H9 (cell line): ENCODE measurements around the gene SPINT2. TPM values are rescaled to one million over a fixed set of nuclear protein-coding genes. Genes with fewer than 3 reads are reported as not detected.
A peak's percentile ranks its signal among the peaks of the same experiment; 100 is the strongest.
"Not testable (repeated sequence)": the region's sequence is repeated elsewhere in the genome, so short reads cannot be mapped to it uniquely, and the experiment has no call there.

Experiments
- DNase-seq: peaks from one replicate; pipeline ENCODE4 v3.0.0-alpha.2; 2017
- H2AFZ ChIP-seq: one replicate; pipeline ENCODE4 v1.6.1; 2013; ENCODE audit warnings: mild to moderate bottlenecking, low read length, control low read depth, moderate library complexity
- H2AK5ac ChIP-seq: 2 replicates; pipeline ENCODE4 v1.6.1; 2013; ENCODE audit warnings: low read length, control low read depth, mixed read lengths; ENCODE audit not compliant: insufficient read length
- H2BK120ac ChIP-seq: one replicate; pipeline ENCODE4 v1.6.1; 2013; ENCODE audit warnings: low read depth, mild to moderate bottlenecking, low read length, control low read depth, inconsistent platforms; ENCODE audit not compliant: poor library complexity, severe bottlenecking
- H2BK12ac ChIP-seq: 2 replicates; pipeline ENCODE4 v1.6.1; 2013; ENCODE audit warnings: low read length, control low read depth, mixed read lengths, low read depth; ENCODE audit not compliant: insufficient read length
- H2BK15ac ChIP-seq: 2 replicates; pipeline ENCODE4 v1.6.1; 2013; ENCODE audit warnings: low read depth, low read length, control low read depth
- H2BK20ac ChIP-seq: one replicate; pipeline ENCODE4 v1.6.1; 2013; ENCODE audit warnings: low read depth, mild to moderate bottlenecking, low read length, control low read depth, inconsistent platforms; ENCODE audit not compliant: poor library complexity, severe bottlenecking
- H2BK5ac ChIP-seq: 2 replicates; pipeline ENCODE4 v1.6.1; 2013; ENCODE audit warnings: low read length, control low read depth, mixed read lengths; ENCODE audit not compliant: insufficient read length
- H3K14ac ChIP-seq: 2 replicates; pipeline ENCODE4 v1.6.1; 2013; ENCODE audit warnings: low read length, control low read depth; ENCODE audit not compliant: insufficient read depth
- H3K18ac ChIP-seq: 2 replicates; pipeline ENCODE4 v1.6.1; 2013; ENCODE audit warnings: low read depth, mild to moderate bottlenecking, mixed read lengths, low read length, control low read depth; ENCODE audit not compliant: insufficient read length
- H3K23ac ChIP-seq: 2 replicates; pipeline ENCODE4 v1.6.1; 2013; ENCODE audit warnings: low read length, control low read depth, mixed read lengths, low read depth; ENCODE audit not compliant: insufficient read length
- H3K23me2 ChIP-seq: 2 replicates; pipeline ENCODE4 v1.6.1; 2013; ENCODE audit warnings: low read depth, mild to moderate bottlenecking, mixed read lengths, low read length, control low read depth; ENCODE audit not compliant: insufficient read length, poor library complexity, severe bottlenecking
- H3K27ac ChIP-seq: 2 replicates; pipeline ENCODE4 v1.5.1; 2013; ENCODE audit warnings: low read length, control low read depth, mixed read lengths, low read depth; ENCODE audit not compliant: insufficient read length
- H3K27me3 ChIP-seq: 2 replicates; pipeline ENCODE4 v1.6.1; 2013; ENCODE audit warnings: low read length, control low read depth, inconsistent platforms; ENCODE audit not compliant: insufficient read depth
- H3K4ac ChIP-seq: 2 replicates; pipeline ENCODE4 v1.6.1; 2013; ENCODE audit warnings: low read depth, mild to moderate bottlenecking, control low read depth, inconsistent platforms, low read length, moderate library complexity
- H3K4me1 ChIP-seq: 2 replicates; pipeline ENCODE4 v1.6.1; 2013; ENCODE audit warnings: low read length, control low read depth, inconsistent platforms; ENCODE audit not compliant: insufficient read depth
- H3K4me2 ChIP-seq: 2 replicates; pipeline ENCODE4 v1.6.1; 2013; ENCODE audit warnings: low read length, control low read depth, mixed read lengths; ENCODE audit not compliant: insufficient read length, insufficient read depth
- H3K56ac ChIP-seq: 2 replicates; pipeline ENCODE4 v1.6.1; 2013; ENCODE audit warnings: low read depth, mild to moderate bottlenecking, mixed read lengths, low read length, control low read depth; ENCODE audit not compliant: insufficient read length
- H3K79me1 ChIP-seq: 2 replicates; pipeline ENCODE4 v1.6.1; 2013; ENCODE audit warnings: low read depth, mild to moderate bottlenecking, moderate library complexity, low read length, control low read depth, inconsistent platforms; ENCODE audit not compliant: insufficient read depth, poor library complexity, severe bottlenecking
- H3K79me2 ChIP-seq: 2 replicates; pipeline ENCODE4 v1.6.1; 2013; ENCODE audit warnings: low read length, control low read depth, inconsistent platforms; ENCODE audit not compliant: insufficient read depth
- H3K9ac ChIP-seq: 2 replicates; pipeline ENCODE4 v1.6.1; 2013; ENCODE audit warnings: low read length, control low read depth, mixed read lengths; ENCODE audit not compliant: insufficient read length; ENCODE audit errors: extremely low read depth
- H3K9me3 ChIP-seq: one replicate; pipeline ENCODE4 v1.6.1; 2013; ENCODE audit warnings: low read depth, low read length, inconsistent platforms; ENCODE audit not compliant: control insufficient read depth
- H3T11ph ChIP-seq: one replicate; pipeline ENCODE4 v1.6.1; 2013; ENCODE audit warnings: mild to moderate bottlenecking, low read length, control low read depth, inconsistent platforms
- H4K20me1 ChIP-seq: one replicate; pipeline ENCODE4 v1.6.1; 2013; ENCODE audit not compliant: control insufficient read depth, insufficient read length, insufficient read depth
- H4K5ac ChIP-seq: 2 replicates; pipeline ENCODE4 v1.6.1; 2013; ENCODE audit warnings: low read depth, mild to moderate bottlenecking, mixed read lengths, low read length, control low read depth; ENCODE audit not compliant: insufficient read length
- H4K8ac ChIP-seq: replicated peaks from 2 replicates; pipeline ENCODE4 v1.6.1; 2013; ENCODE audit warnings: low read length, control low read depth, mixed read lengths, low read depth; ENCODE audit not compliant: insufficient read length
- H4K91ac ChIP-seq: 2 replicates; pipeline ENCODE4 v1.6.1; 2013; ENCODE audit warnings: low read depth, mild to moderate bottlenecking, moderate library complexity, mixed read lengths, low read length, control low read depth; ENCODE audit not compliant: insufficient read length
- H3K27ac Mint-ChIP-seq, 3 experiments: 2 replicates in 2 of 3; 3 replicates in 1 of 3; pipeline ENCODE4 v1.8.0; 2020 to 2021; ENCODE audit warnings: mixed read lengths in 3 of 3, mild to moderate bottlenecking in 1 of 3, moderate library complexity in 1 of 3
- H3K27me3 Mint-ChIP-seq: 2 replicates; pipeline ENCODE4 v1.8.0; 2021; ENCODE audit warnings: low read depth, mild to moderate bottlenecking, moderate library complexity, mixed read lengths
- H3K36me3 Mint-ChIP-seq, 3 experiments: 2 replicates in 2 of 3; 3 replicates in 1 of 3; pipeline ENCODE4 v1.8.0; 2020 to 2021; ENCODE audit warnings: low read depth in 3 of 3, mixed read lengths in 3 of 3; ENCODE audit not compliant: insufficient read depth in 1 of 3
- H3K4me1 Mint-ChIP-seq, 2 experiments: 2 replicates each; pipeline ENCODE4 v1.8.0; 2020; ENCODE audit warnings: mixed read lengths in 2 of 2
- H3K4me3 Mint-ChIP-seq, 2 experiments: 2 replicates in 1 of 2; 3 replicates in 1 of 2; pipeline ENCODE4 v1.8.0; 2020 to 2021; ENCODE audit warnings: mild to moderate bottlenecking in 2 of 2, mixed read lengths in 2 of 2, moderate library complexity in 1 of 2
- H3K9me3 Mint-ChIP-seq, 2 experiments: 2 replicates in 1 of 2; 3 replicates in 1 of 2; pipeline ENCODE4 v1.8.0; 2020; ENCODE audit warnings: mild to moderate bottlenecking in 2 of 2, mixed read lengths in 2 of 2, moderate library complexity in 1 of 2
- WGBS: extraction: QIAGEN DNeasy Blood & Tissue Kit; methylation state at CpG from one replicate; pipeline ENCODE4 v1.1.7; 2013; ENCODE audit warnings: missing lambda C conversion rate, low lambda C conversion rate, mixed read lengths; ENCODE audit not compliant: insufficient read length; ENCODE audit errors: extremely low coverage; 5-methylcytosine and 5-hydroxymethylcytosine counted together
- total RNA-seq: library from RNA; stranded (reverse); gene quantifications from 2 replicates; pipeline ENCODE4 v1.2.1, GENCODE V29; 2021
- TF ChIP-seq, protein P1 (sequence below): fragments of 200-600 bp; sonication (generic); conservative IDR thresholded peaks from 3 replicates; pipeline ENCODE4 v1.8.0; 2021; ENCODE audit warnings: antibody characterized with exemption, mild to moderate bottlenecking

SPINT2 gene
- total RNA-seq, 1 experiment from 2014 or later, result 283 TPM

DNA sequence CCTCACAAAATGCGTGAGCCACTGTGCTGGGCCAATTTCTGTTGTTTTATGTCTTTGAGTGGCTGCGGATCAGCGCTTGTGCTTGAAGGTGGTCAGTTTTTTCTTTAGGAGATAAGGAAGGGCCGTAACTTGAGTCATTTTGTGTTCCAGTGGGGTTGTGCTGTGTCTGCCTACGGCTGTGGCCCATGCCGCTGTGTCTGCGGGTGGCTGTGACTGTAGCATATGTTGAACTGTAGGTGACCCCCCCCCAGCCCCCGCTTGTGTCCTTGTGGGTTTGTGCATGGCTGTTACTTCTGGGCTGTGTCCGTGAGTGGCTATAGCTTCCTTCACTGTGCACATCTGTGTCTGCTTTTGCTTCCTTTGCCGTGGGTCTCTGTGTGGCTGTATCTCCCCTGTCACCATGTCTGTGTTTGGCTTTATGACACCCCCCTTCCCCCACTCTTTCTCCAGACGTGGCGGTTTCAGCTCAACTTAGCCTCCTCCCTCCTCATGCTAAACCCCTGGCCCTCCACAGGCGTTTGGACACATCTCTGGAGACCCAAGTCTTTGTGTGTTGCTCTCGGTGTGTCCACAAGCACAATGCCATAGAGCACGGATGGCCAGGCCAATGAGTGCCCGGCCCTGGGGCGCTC, 8.9 kb upstream of the SPINT2 start:
- Histone ChIP-seq H3K14ac (no peak overlapping the region; the same call in 1 of the 2 replicates), H3K56ac (no peak overlapping the region), H2BK5ac (no peak overlapping the region), H2BK15ac (no peak overlapping the region), H3K79me2 (no peaks in the 10 kb centered on the region), H3K23ac (no peak overlapping the region), H2AFZ (no peak overlapping the region), H3K27ac (no peak overlapping the region), H3K23me2 (peaks cover 11% of the 10 kb centered on the region), H4K20me1 (no peaks in the 10 kb centered on the region), H3K4me1 (peaks cover 2% of the 10 kb centered on the region; the same call in 1 of the 2 replicates), H3K4ac (no peak overlapping the region), H2BK12ac (no peak overlapping the region), H2BK120ac (no peak overlapping the region), H3K27me3 (no peaks in the 10 kb centered on the region; the same call in 1 of the 2 replicates), H2BK20ac (no peak overlapping the region), H4K8ac (no peak overlapping the region), H4K5ac (no peak overlapping the region), H3T11ph (no peak overlapping the region), H3K9me3 (no peaks in the 10 kb centered on the region), H3K9ac (no peak overlapping the region), H3K18ac (no peak overlapping the region), H3K79me1 (no peaks in the 10 kb centered on the region), H3K4me2 (peak overlapping the region; percentile 20), H4K91ac (no peak overlapping the region), H2AK5ac (no peak overlapping the region)
- no CpG with 5 or more reads among the region's 17 CpGs for WGBS
- no peak for DNase-seq
- H3K4me1 Mint-ChIP-seq, result peaks cover 38 to 46% of the 10 kb centered on the region in 2 experiments
- H3K4me3 Mint-ChIP-seq, result peak overlapping the region; percentile 63 to 69
- H3K27me3 Mint-ChIP-seq, result peaks cover 30% of the 10 kb centered on the region
- TF ChIP-seq, protein P1, sequence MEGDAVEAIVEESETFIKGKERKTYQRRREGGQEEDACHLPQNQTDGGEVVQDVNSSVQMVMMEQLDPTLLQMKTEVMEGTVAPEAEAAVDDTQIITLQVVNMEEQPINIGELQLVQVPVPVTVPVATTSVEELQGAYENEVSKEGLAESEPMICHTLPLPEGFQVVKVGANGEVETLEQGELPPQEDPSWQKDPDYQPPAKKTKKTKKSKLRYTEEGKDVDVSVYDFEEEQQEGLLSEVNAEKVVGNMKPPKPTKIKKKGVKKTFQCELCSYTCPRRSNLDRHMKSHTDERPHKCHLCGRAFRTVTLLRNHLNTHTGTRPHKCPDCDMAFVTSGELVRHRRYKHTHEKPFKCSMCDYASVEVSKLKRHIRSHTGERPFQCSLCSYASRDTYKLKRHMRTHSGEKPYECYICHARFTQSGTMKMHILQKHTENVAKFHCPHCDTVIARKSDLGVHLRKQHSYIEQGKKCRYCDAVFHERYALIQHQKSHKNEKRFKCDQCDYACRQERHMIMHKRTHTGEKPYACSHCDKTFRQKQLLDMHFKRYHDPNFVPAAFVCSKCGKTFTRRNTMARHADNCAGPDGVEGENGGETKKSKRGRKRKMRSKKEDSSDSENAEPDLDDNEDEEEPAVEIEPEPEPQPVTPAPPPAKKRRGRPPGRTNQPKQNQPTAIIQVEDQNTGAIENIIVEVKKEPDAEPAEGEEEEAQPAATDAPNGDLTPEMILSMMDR, result no peak
- no peak overlapping the region for H3K27ac Mint-ChIP-seq
- H3K36me3 Mint-ChIP-seq, result no peaks in the 10 kb centered on the region; a peak in 2 of 7 replicates
- peaks cover 0 to 2% of the 10 kb centered on the region in 2 experiments; a peak in 1 of 5 replicates for H3K9me3 Mint-ChIP-seq

DNA sequence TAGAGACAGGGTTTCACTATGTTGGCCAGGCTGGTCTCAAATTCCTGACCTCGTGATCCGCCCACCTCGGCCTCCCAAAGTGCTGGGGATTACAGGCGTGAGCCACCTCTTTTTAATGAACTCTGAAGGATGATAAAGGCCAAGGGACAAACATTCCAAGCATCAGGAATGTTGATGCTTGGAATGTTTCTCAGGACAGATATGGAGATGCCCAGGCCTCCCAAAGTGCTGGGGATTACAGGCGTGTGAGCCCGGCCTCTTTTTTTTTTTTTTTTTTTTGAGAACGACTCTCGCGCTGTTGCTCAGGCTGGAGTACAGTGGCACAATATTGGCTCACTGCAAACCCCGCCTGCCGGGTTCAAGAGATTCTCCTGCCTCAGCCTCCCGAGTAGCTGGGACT, 2.4 kb upstream of the SPINT2 start:
- H2AK5ac ChIP-seq, H3K27ac ChIP-seq, H3K4me1 ChIP-seq, H3K27ac Mint-ChIP-seq, H3K27me3 Mint-ChIP-seq, H3K9me3 Mint-ChIP-seq, H3K4ac ChIP-seq, DNase-seq, H3K9me3 ChIP-seq, H3K56ac ChIP-seq, H3K36me3 Mint-ChIP-seq, H3K9ac ChIP-seq, H2BK15ac ChIP-seq, H3K14ac ChIP-seq, H4K20me1 ChIP-seq, H3K4me3 Mint-ChIP-seq, H3K18ac ChIP-seq, H2BK20ac ChIP-seq, H2BK5ac ChIP-seq, H3K79me1 ChIP-seq, H2BK120ac ChIP-seq, H4K5ac ChIP-seq, H3K23ac ChIP-seq, H2AFZ ChIP-seq, H4K91ac ChIP-seq, H3K27me3 ChIP-seq, H3T11ph ChIP-seq, H4K8ac ChIP-seq, H3K4me2 ChIP-seq: not testable (repeated sequence)
- Histone ChIP-seq H3K79me2 (peaks cover 16% of the 10 kb centered on the region; the same call in 1 of the 2 replicates), H2BK12ac (peak overlapping the region; percentile 45), H3K23me2 (peaks cover 11% of the 10 kb centered on the region)
- peaks cover 28 to 33% of the 10 kb centered on the region in 2 experiments for H3K4me1 Mint-ChIP-seq
- WGBS, result no CpG with 5 or more reads among the region's 12 CpGs
